IMR-90 (cell line): Measurements from ENCODE around the gene TEPSIN. TPM values are rescaled to one million over a fixed set of nuclear protein-coding genes. Genes with fewer than 3 reads are reported as not detected.

Experiments used
- ATAC-seq: fragments of 200-7000 bp; cut with Tn5 transposase; 2 replicates; pipeline ENCODE4 v1.9.1; 2020; ENCODE audit warnings: low read depth, mild to moderate bottlenecking, moderate library complexity
- BruUV-seq: library from RNA; stranded (reverse); fragments of 400-500 nt; replicated peaks from 2 replicates; lab custom pipeline; 2021; lab: Mats Ljungman, UMichigan
- CTCF ChIA-PET: fragments of 300-600 bp; formaldehyde crosslinking; extraction: SDS; loops from one replicate; lab custom pipeline; 2021; ENCODE audit warnings: antibody characterized with exemption; lab: Yijun Ruan, JAX
- POLR2A ChIA-PET: fragments of 300-600 bp; sonication (Branson Sonifier 250); formaldehyde crosslinking; loops from one replicate; lab custom pipeline; 2022; ENCODE audit warnings: antibody characterized with exemption; ENCODE audit not compliant: unreplicated experiment; lab: Charles Lee
- DNase-seq: peaks from one replicate; pipeline ENCODE4 v3.0.0; 2013
- H2AFZ ChIP-seq: replicated peaks from 2 replicates; pipeline ENCODE3; 2013; ENCODE audit warnings: low read length, mild to moderate bottlenecking; ENCODE audit not compliant: poor library complexity
- H2AK5ac ChIP-seq: 2 replicates; pipeline ENCODE4 v1.6.1; 2013; ENCODE audit warnings: low read depth, low read length, inconsistent platforms
- H2AK9ac ChIP-seq: replicated peaks from 2 replicates; pipeline ENCODE3; 2013; ENCODE audit warnings: mild to moderate bottlenecking, low read depth, low read length, moderate library complexity; ENCODE audit not compliant: poor library complexity
- H2BK120ac ChIP-seq: 2 replicates; pipeline ENCODE4 v1.6.1; 2013; ENCODE audit warnings: low read depth, low read length, inconsistent platforms
- H2BK15ac ChIP-seq: 3 replicates; pipeline ENCODE4 v1.6.1; 2013; ENCODE audit warnings: low read depth, low read length, inconsistent platforms
- H2BK20ac ChIP-seq: 2 replicates; pipeline ENCODE4 v1.6.1; 2013; ENCODE audit warnings: low read depth, mild to moderate bottlenecking, inconsistent platforms, low read length, moderate library complexity
- H2BK5ac ChIP-seq: 2 replicates; pipeline ENCODE4 v1.6.1; 2013; ENCODE audit warnings: mild to moderate bottlenecking, low read depth, low read length, inconsistent platforms; ENCODE audit not compliant: poor library complexity, severe bottlenecking
- H3K14ac ChIP-seq: replicated peaks from 2 replicates; pipeline ENCODE4 v1.6.1; 2013; ENCODE audit warnings: low read depth, low read length, inconsistent platforms
- H3K18ac ChIP-seq: 2 replicates; pipeline ENCODE4 v1.6.1; 2013; ENCODE audit warnings: low read depth, low read length, control low read depth
- H3K23ac ChIP-seq: 2 replicates; pipeline ENCODE4 v1.6.1; 2013; ENCODE audit warnings: low read depth, low read length, inconsistent platforms
- H3K27ac ChIP-seq: 2 replicates; pipeline ENCODE4 v1.5.1; 2013; ENCODE audit warnings: mild to moderate bottlenecking, control low read depth, low read length; ENCODE audit not compliant: insufficient read depth
- H3K27me3 ChIP-seq: 2 replicates; pipeline ENCODE4 v1.6.1; 2013; ENCODE audit warnings: low read length; ENCODE audit not compliant: control insufficient read depth, insufficient read depth
- H3K36me3 ChIP-seq: 2 replicates; pipeline ENCODE4 v1.6.1; 2013; ENCODE audit warnings: low read length, mixed read lengths; ENCODE audit not compliant: control insufficient read depth, insufficient read depth
- H3K4ac ChIP-seq: 2 replicates; pipeline ENCODE4 v1.6.1; 2013; ENCODE audit warnings: low read depth, low read length, inconsistent platforms
- H3K4me1 ChIP-seq: 2 replicates; pipeline ENCODE4 v1.6.1; 2013; ENCODE audit warnings: low read length, mixed read lengths; ENCODE audit not compliant: control insufficient read depth, insufficient read depth
- H3K4me2 ChIP-seq: 2 replicates; pipeline ENCODE4 v1.6.1; 2013; ENCODE audit warnings: low read depth, mild to moderate bottlenecking, control low read depth, low read length, moderate library complexity
- H3K4me3 ChIP-seq: 2 replicates; pipeline ENCODE4 v1.5.1; 2013; ENCODE audit warnings: low read depth, mild to moderate bottlenecking, control low read depth, low read length, moderate library complexity; ENCODE audit not compliant: insufficient read depth
- H3K56ac ChIP-seq: 2 replicates; pipeline ENCODE4 v1.6.1; 2013; ENCODE audit warnings: low read length, inconsistent platforms; ENCODE audit not compliant: insufficient read depth; ENCODE audit errors: extremely low read depth
- H3K79me1 ChIP-seq, 2 experiments: 2 replicates each; pipeline ENCODE4 v1.6.1; 2013; ENCODE audit warnings: low read length in 2 of 2, inconsistent platforms in 1 of 2, low read depth in 1 of 2
- H3K9ac ChIP-seq: 2 replicates; pipeline ENCODE4 v1.6.1; 2013; ENCODE audit warnings: low read depth, low read length, control low read depth
- H3K9me1 ChIP-seq: 2 replicates; pipeline ENCODE4 v1.6.1; 2013; ENCODE audit warnings: low read length, inconsistent platforms; ENCODE audit not compliant: insufficient read depth
- H3K9me3 ChIP-seq: 2 replicates; pipeline ENCODE4 v1.6.1; 2013; ENCODE audit warnings: low read length; ENCODE audit not compliant: control insufficient read depth, insufficient read depth
- H4K20me1 ChIP-seq: 2 replicates; pipeline ENCODE4 v1.6.1; 2013; ENCODE audit warnings: low read length, inconsistent platforms; ENCODE audit not compliant: insufficient read depth
- H4K5ac ChIP-seq: 2 replicates; pipeline ENCODE4 v1.6.1; 2013; ENCODE audit warnings: mild to moderate bottlenecking, low read depth, low read length, control low read depth
- H4K8ac ChIP-seq, 2 experiments: 2 replicates each; pipeline ENCODE4 v1.6.1; 2013; ENCODE audit warnings: low read depth in 2 of 2, low read length in 2 of 2, control low read depth in 1 of 2, inconsistent platforms in 1 of 2
- H4K91ac ChIP-seq: 2 replicates; pipeline ENCODE4 v1.6.1; 2013; ENCODE audit warnings: low read depth, low read length, inconsistent platforms; ENCODE audit not compliant: insufficient read depth
- BHLHE40 ChIP-seq: fragments of 150-350 bp; IDR thresholded peaks from 2 replicates; pipeline ENCODE4 v1.6.1; 2016; ENCODE audit warnings: mild to moderate bottlenecking, low read depth, low read length
- NFE2L2 ChIP-seq: fragments of 150-350 bp; IDR thresholded peaks from 2 replicates; pipeline ENCODE4 v1.6.1; 2016; ENCODE audit warnings: low read depth, mild to moderate bottlenecking, low read length
- RCOR1 ChIP-seq: IDR thresholded peaks from 2 replicates; pipeline ENCODE4 v1.6.1; 2012; ENCODE audit warnings: mild to moderate bottlenecking, low read length, improper control_type of control experiment; ENCODE audit not compliant: insufficient replicate concordance
- WGBS, 2 experiments: methylation state at CpG; one replicate each; pipeline versions ENCODE4 v1.1.5 to v1.1.7; 2013; ENCODE audit warnings: missing lambda C conversion rate in 2 of 2; ENCODE audit not compliant: insufficient read length in 1 of 2; ENCODE audit errors: extremely low coverage in 2 of 2; 5-methylcytosine and 5-hydroxymethylcytosine counted together
- dilution Hi-C: fragments of 300-500 bp; cut with HindIII; formaldehyde crosslinking; loops from one replicate; pipeline ENCODE4 v1.14.3; 2018; ENCODE audit warnings: low sequenced_read_pairs; ENCODE audit not compliant: unreplicated experiment
- in situ Hi-C: fragments of 300-500 bp; cut with MboI; formaldehyde crosslinking; loops from 3 replicates; pipeline ENCODE4 v1.14.3; 2019; ENCODE audit warnings: low sequenced_read_pairs, inconsistent platforms, mixed read lengths
- intact Hi-C: fragments of 100-400 bp; cut with micrococcal nuclease; formaldehyde crosslinking; loops from 2 replicates; pipeline ENCODE4 v1.10.0; 2022
- polyA plus RNA-seq, 3 experiments: library from polyadenylated mRNA; depleted of rRNA; stranded (reverse); fragments of >200 nt; gene quantifications; 2 replicates each; pipeline ENCODE4 v1.2.3, GENCODE V29; 2012; ENCODE audit warnings: low replicate concordance in 1 of 3
- total RNA-seq: library from RNA; depleted of rRNA; stranded (reverse); fragments of >200 nt; gene quantifications from 2 replicates; pipeline ENCODE4 v1.2.3, GENCODE V29; 2012

TEPSIN gene
- total and polyA plus RNA-seq, 2 of the 4 experiments (the other 2 are of a cell fraction): 3.2 to 28.1 TPM

GRCh38 chr17:81271226-81271625, 32.4 kb upstream of the TEPSIN start:
- H3K4me1 ChIP-seq: no peaks in the 10 kb centered on the region
- in situ Hi-C loops (no loop called here), intact Hi-C loops (no loop called here), dilution Hi-C loops (no loop called here)
- no peak overlapping the region for H3K4me3 ChIP-seq
- no peak overlapping the region for H2AK9ac ChIP-seq
- H4K20me1 ChIP-seq: no peaks in the 10 kb centered on the region
- H3K56ac ChIP-seq: no peak overlapping the region
- H3K18ac ChIP-seq: no peak overlapping the region
- H3K27ac ChIP-seq: no peak overlapping the region
- no peak overlapping the region for H3K4ac ChIP-seq
- no peak overlapping the region for H3K9ac ChIP-seq
- H2BK15ac ChIP-seq: no peak overlapping the region
- BruUV-seq: no TSS peak
- WGBS, 2 experiments: 100% methylated on average over 1 of the region's 12 CpGs; no CpG with 5 or more reads in 1 of the 2 experiments
- H3K23ac ChIP-seq: no peak overlapping the region
- H4K91ac ChIP-seq: no peak overlapping the region
- H3K14ac ChIP-seq: no peak overlapping the region
- no peak overlapping the region for H2AFZ ChIP-seq
- H4K8ac ChIP-seq: no peak overlapping the region
- H2BK5ac ChIP-seq: no peak overlapping the region
- no peaks in the 10 kb centered on the region for H3K27me3 ChIP-seq
- TF ChIP-seq BHLHE40: no peak
- TF ChIP-seq RCOR1: no peak
- no peak for TF ChIP-seq NFE2L2
- DNase-seq: no peak
- peaks cover 65% of the 10 kb centered on the region for H3K36me3 ChIP-seq
- peaks cover 5% of the 10 kb centered on the region; the same call in 1 of the 2 replicates for H3K9me1 ChIP-seq
- H3K79me1 ChIP-seq: peaks cover 0 to 16% of the 10 kb centered on the region in 2 experiments; a peak in 3 of 4 replicates
- no peak overlapping the region for H2AK5ac ChIP-seq
- ChIA-PET CTCF (no interaction called here), POLR2A (no interaction called here)
- H2BK20ac ChIP-seq: no peak overlapping the region
- no peak for ATAC-seq
- no peak overlapping the region for H3K4me2 ChIP-seq
- H3K9me3 ChIP-seq: no peaks in the 10 kb centered on the region
- no peak overlapping the region for H4K5ac ChIP-seq
- no peak overlapping the region for H2BK120ac ChIP-seq
